SK-N-SH treated with all-trans-retinoic acid at 6 μM for 48 hours (cell line): ENCODE data around the gene COQ7.

Source experiments
- ISL1 ChIP-seq: fragments of 250-450 bp; sonication (Bioruptor Pico); IDR thresholded peaks from 2 replicates; pipeline ENCODE4 v2.1.2; 2022; ENCODE audit warnings: mild to moderate bottlenecking, moderate library complexity
- PPARA ChIP-seq: fragments of 250-450 bp; sonication (Bioruptor Pico); IDR thresholded peaks from 2 replicates; pipeline ENCODE4 v1.5.0; 2020; ENCODE audit warnings: mild to moderate bottlenecking, borderline replicate concordance
- TOX ChIP-seq: fragments of 250-450 bp; sonication (Bioruptor Pico); IDR thresholded peaks from 2 replicates; pipeline ENCODE4 v1.8.0; 2021; ENCODE audit warnings: mild to moderate bottlenecking, moderate library complexity, borderline replicate concordance
- ZFP3 ChIP-seq: fragments of 250-450 bp; sonication (Bioruptor Pico); IDR thresholded peaks from 2 replicates; pipeline ENCODE4 v1.5.0; 2020; ENCODE audit warnings: mild to moderate bottlenecking, moderate library complexity

GRCh38 chr16:19073344-19073743, 5.9 kb downstream of the COQ7 start:
- TF ChIP-seq TOX (no peak), ZFP3 (CRISPR knock-in tag) (no peak), PPARA (CRISPR knock-in tag) (no peak), ISL1 (CRISPR knock-in tag) (no peak)
